ENCODE data around the gene MYO16. TPM values are rescaled to one million over a fixed set of nuclear protein-coding genes. Genes with fewer than 3 reads are reported as not detected.

The MYO16 gene
- total RNA-seq, 1 donor from 2014 or later = not detected

GRCh38 chr13:108813587-108814170 lies 184.3 kb downstream of the MYO16 start:
- DNase-seq = no peak
- no peak overlapping the region for H3K27ac Mint-ChIP-seq
- no peak overlapping the region for H3K4me3 Mint-ChIP-seq
- intact Hi-C loops (cut with micrococcal nuclease) = no loop called here
- H3K4me1 Mint-ChIP-seq = no peaks in the 10 kb centered on the region
- no peaks in the 10 kb centered on the region for H3K9me3 Mint-ChIP-seq
- H3K36me3 Mint-ChIP-seq (ENCODE audit: low read depth) = no peaks in the 10 kb centered on the region
- H3K27me3 Mint-ChIP-seq = no peaks in the 10 kb centered on the region

DNA sequence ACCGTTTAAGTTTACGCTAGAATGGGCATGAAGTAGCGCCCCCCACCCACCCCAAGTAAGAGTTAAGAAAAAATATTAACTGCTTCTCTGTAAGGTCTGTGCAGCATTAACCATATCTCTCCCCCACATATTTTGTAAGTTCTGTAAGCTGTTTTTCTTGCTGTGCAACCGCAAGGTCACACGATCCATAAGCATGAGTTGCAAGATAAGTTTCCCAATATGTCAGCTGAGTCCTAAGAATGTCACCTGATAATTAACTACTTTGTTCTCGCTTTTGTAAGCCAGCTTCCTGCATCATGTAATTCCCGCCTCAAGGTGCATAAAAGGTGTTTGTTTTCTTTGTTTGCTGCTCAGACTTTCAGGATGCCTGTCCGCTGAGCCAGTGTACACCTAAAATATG lies 187.0 kb downstream of the MYO16 start:
- Mint-ChIP-seq H3K36me3 (ENCODE audit: low read depth) (no peaks in the 10 kb centered on the region), H3K4me3 (no peak overlapping the region), H3K27ac (no peak overlapping the region), H3K4me1 (no peaks in the 10 kb centered on the region), H3K27me3 (no peaks in the 10 kb centered on the region), H3K9me3 (no peaks in the 10 kb centered on the region)
- no peak for DNase-seq
- intact Hi-C loops (cut with micrococcal nuclease) = no loop called here

- Mint-ChIP-seq H3K36me3 (ENCODE audit: low read depth) (no peaks in the 10 kb centered on the region), H3K4me3 (no peak overlapping the region), H3K27me3 (no peaks in the 10 kb centered on the region), H3K27ac (no peak overlapping the region), H3K9me3 (no peaks in the 10 kb centered on the region), H3K4me1 (no peaks in the 10 kb centered on the region)
- no peak for DNase-seq
- intact Hi-C loops (cut with micrococcal nuclease) = no loop called here
Observed at GRCh38 chr13:108827646-108828045, 198.2 kb downstream of the MYO16 start.

DNA sequence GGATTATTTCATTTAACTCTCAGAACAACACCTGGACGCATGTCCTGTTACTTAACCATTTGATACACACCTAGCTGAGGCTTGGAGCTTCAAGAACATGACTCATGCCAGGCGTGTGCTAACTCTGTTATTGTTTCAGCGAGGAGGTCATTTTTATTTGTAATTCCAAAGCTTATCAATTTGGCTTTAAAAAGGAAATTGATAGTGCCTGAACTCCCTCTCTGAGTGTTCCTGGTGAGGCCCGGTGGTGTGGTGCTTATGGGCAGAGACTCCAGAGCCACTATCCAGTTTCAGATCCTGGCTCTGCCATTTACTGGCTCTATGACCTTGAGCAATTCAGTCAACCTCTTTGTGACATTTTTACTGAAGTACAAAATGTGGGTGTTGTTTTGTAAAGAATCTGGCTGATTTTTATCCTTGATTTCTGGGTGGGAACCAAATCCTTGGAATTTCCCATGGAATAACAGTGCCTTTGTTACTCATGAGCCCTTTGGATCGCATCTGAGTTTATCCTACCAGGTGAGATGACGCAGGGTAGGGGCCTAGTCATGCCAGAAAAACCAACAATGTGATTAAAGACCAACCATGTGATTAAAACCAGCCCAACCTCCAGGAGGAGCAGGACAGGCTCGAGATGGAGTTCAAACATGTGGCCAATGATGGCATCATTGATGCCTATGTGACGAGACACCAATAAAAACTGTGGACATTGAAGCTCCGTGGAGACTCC lies 198.8 kb downstream of the MYO16 start:
- H3K27ac Mint-ChIP-seq = no peak overlapping the region
- no peaks in the 10 kb centered on the region for H3K27me3 Mint-ChIP-seq
- H3K4me1 Mint-ChIP-seq = no peaks in the 10 kb centered on the region
- H3K9me3 Mint-ChIP-seq = no peaks in the 10 kb centered on the region
- intact Hi-C loops (cut with micrococcal nuclease) = no loop called here
- H3K36me3 Mint-ChIP-seq (ENCODE audit: low read depth) = no peaks in the 10 kb centered on the region
- DNase-seq = no peak
- H3K4me3 Mint-ChIP-seq = no peak overlapping the region

GRCh38 chr13:108830916-108831315 lies 201.5 kb downstream of the MYO16 start:
- no peak overlapping the region for H3K27ac Mint-ChIP-seq
- H3K4me1 Mint-ChIP-seq = no peaks in the 10 kb centered on the region
- intact Hi-C loops (cut with micrococcal nuclease) = no loop called here
- no peaks in the 10 kb centered on the region for H3K27me3 Mint-ChIP-seq
- no peaks in the 10 kb centered on the region for H3K9me3 Mint-ChIP-seq
- no peak for DNase-seq
- H3K4me3 Mint-ChIP-seq = no peak overlapping the region
- H3K36me3 Mint-ChIP-seq (ENCODE audit: low read depth) = no peaks in the 10 kb centered on the region

DNA sequence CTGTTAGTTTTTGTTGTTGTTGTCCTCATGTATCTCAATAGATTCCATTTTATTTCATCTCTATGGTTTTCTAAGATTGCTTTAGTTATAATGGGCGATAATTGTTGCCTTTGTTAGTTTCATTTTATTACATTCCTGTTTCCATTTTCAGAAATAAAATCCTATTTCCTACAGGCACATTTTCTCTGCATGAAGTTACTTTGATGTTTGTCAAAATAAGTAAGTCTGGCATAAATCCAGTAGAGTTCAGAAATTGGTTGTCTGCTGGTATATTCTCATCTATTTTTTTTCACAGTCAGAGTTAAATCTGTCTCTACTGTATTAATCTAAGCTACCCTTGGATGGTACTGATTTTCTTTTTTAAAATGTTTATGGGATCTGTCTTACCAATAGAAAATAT lies 204.1 kb downstream of the MYO16 start:
- Mint-ChIP-seq H3K4me3 (no peak overlapping the region), H3K9me3 (no peaks in the 10 kb centered on the region), H3K36me3 (ENCODE audit: low read depth) (no peaks in the 10 kb centered on the region), H3K27me3 (no peaks in the 10 kb centered on the region), H3K4me1 (no peaks in the 10 kb centered on the region), H3K27ac (no peak overlapping the region)
- DNase-seq = no peak
- intact Hi-C loops (cut with micrococcal nuclease) = no loop called here

DNA sequence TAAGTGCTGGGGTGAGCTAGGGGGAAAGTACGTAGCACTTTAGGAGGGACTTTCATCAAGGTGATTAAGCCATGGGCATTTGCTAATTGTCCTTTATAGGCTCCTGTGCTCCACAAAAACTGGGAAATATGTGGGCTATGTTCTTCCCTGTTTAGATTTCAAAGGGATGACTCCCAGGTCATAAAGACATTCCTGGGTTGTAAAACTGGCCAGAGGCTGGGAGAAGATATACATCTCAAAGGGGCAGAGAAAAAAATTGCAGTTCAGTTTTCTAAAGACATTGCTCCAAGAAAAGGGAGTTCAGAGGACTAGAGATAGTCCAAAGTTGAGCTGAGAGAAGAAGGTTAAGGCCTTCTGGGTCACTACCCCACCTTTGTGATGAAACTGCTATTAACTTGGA lies 204.8 kb downstream of the MYO16 start:
- no peaks in the 10 kb centered on the region for H3K27me3 Mint-ChIP-seq
- no peaks in the 10 kb centered on the region for H3K9me3 Mint-ChIP-seq
- no peak overlapping the region for H3K4me3 Mint-ChIP-seq
- H3K4me1 Mint-ChIP-seq = no peaks in the 10 kb centered on the region
- H3K36me3 Mint-ChIP-seq (ENCODE audit: low read depth) = no peaks in the 10 kb centered on the region
- no peak overlapping the region for H3K27ac Mint-ChIP-seq
- no peak for DNase-seq
- intact Hi-C loops (cut with micrococcal nuclease) = no loop called here

- no peak overlapping the region for H3K4me3 Mint-ChIP-seq
- intact Hi-C loops (cut with micrococcal nuclease) = no loop called here
- no peaks in the 10 kb centered on the region for H3K9me3 Mint-ChIP-seq
- H3K27ac Mint-ChIP-seq = no peak overlapping the region
- no peaks in the 10 kb centered on the region for H3K36me3 Mint-ChIP-seq (ENCODE audit: low read depth)
- no peak for DNase-seq
- H3K27me3 Mint-ChIP-seq = no peaks in the 10 kb centered on the region
- H3K4me1 Mint-ChIP-seq = no peaks in the 10 kb centered on the region
Observed at GRCh38 chr13:108835083-108835482, 205.7 kb downstream of the MYO16 start.

- intact Hi-C loops (cut with micrococcal nuclease) = no loop called here
- Mint-ChIP-seq H3K36me3 (ENCODE audit: low read depth) (no peaks in the 10 kb centered on the region), H3K27me3 (peaks cover 2% of the 10 kb centered on the region), H3K4me1 (no peaks in the 10 kb centered on the region), H3K27ac (no peak overlapping the region), H3K4me3 (no peak overlapping the region), H3K9me3 (no peaks in the 10 kb centered on the region)
- DNase-seq = no peak
Observed at GRCh38 chr13:108850691-108851090, 221.3 kb downstream of the MYO16 start.

DNA sequence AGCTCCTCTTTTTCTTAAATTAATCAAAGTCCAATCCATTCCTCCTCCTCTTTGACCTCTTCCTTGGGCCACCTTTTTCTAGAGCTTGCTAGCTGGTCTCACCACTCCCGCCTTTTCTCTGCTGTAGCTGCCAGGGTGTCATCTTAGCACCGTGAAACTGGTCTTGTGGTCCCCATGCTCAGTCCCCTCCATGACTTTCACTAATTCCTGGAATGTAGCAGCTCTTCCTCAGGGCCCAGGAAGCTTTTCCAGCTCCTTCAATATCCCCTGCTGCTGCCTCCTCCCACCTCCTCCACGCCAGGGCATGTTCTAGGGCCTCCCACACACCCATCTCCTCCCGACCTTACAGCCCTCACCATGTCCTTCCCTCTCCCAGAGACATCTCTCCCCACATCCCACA lies 222.2 kb downstream of the MYO16 start:
- H3K27me3 Mint-ChIP-seq = peaks cover 2% of the 10 kb centered on the region
- H3K36me3 Mint-ChIP-seq (ENCODE audit: low read depth) = no peaks in the 10 kb centered on the region
- no peak for DNase-seq
- no peak overlapping the region for H3K4me3 Mint-ChIP-seq
- H3K27ac Mint-ChIP-seq = no peak overlapping the region
- intact Hi-C loops (cut with micrococcal nuclease) = no loop called here
- H3K9me3 Mint-ChIP-seq = no peaks in the 10 kb centered on the region
- H3K4me1 Mint-ChIP-seq = no peaks in the 10 kb centered on the region

- Mint-ChIP-seq H3K4me3 (no peak overlapping the region), H3K9me3 (no peaks in the 10 kb centered on the region), H3K36me3 (ENCODE audit: low read depth) (no peaks in the 10 kb centered on the region), H3K27me3 (peaks cover 2% of the 10 kb centered on the region), H3K27ac (no peak overlapping the region), H3K4me1 (no peaks in the 10 kb centered on the region)
- no peak for DNase-seq
- intact Hi-C loops (cut with micrococcal nuclease) = no loop called here
Observed at GRCh38 chr13:108853031-108853430, 223.6 kb downstream of the MYO16 start.

- no peaks in the 10 kb centered on the region for H3K4me1 Mint-ChIP-seq
- DNase-seq = no peak
- no peaks in the 10 kb centered on the region for H3K27me3 Mint-ChIP-seq
- H3K27ac Mint-ChIP-seq = no peak overlapping the region
- H3K36me3 Mint-ChIP-seq (ENCODE audit: low read depth) = no peaks in the 10 kb centered on the region
- no peak overlapping the region for H3K4me3 Mint-ChIP-seq
- intact Hi-C loops (cut with micrococcal nuclease) = no loop called here
- no peaks in the 10 kb centered on the region for H3K9me3 Mint-ChIP-seq
Observed at GRCh38 chr13:108855737-108856387, 226.5 kb downstream of the MYO16 start.

DNA sequence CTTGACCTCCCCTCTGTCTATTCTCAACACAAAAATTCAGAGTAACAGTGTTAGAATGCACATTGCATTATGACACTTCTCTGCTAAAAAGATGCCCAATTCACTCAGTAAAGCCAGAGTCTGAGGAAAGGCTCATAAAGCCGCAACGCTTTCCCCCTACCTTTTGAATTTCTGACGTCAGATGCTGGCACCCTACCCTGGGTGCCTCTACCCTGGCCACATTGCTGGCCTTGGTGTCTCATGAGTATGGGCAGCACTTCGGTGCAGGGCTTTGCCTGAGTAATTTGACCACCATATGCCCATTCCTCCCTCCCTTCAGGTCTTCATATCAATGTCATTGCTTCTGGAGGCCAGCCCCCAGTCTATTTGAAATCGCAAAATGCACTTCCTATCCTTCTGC lies 229.3 kb downstream of the MYO16 start:
- Mint-ChIP-seq H3K4me3 (no peak overlapping the region), H3K27me3 (no peaks in the 10 kb centered on the region), H3K9me3 (no peaks in the 10 kb centered on the region), H3K4me1 (no peaks in the 10 kb centered on the region), H3K27ac (no peak overlapping the region), H3K36me3 (ENCODE audit: low read depth) (no peaks in the 10 kb centered on the region)
- DNase-seq = no peak
- intact Hi-C loops (cut with micrococcal nuclease) = no loop called here

DNA sequence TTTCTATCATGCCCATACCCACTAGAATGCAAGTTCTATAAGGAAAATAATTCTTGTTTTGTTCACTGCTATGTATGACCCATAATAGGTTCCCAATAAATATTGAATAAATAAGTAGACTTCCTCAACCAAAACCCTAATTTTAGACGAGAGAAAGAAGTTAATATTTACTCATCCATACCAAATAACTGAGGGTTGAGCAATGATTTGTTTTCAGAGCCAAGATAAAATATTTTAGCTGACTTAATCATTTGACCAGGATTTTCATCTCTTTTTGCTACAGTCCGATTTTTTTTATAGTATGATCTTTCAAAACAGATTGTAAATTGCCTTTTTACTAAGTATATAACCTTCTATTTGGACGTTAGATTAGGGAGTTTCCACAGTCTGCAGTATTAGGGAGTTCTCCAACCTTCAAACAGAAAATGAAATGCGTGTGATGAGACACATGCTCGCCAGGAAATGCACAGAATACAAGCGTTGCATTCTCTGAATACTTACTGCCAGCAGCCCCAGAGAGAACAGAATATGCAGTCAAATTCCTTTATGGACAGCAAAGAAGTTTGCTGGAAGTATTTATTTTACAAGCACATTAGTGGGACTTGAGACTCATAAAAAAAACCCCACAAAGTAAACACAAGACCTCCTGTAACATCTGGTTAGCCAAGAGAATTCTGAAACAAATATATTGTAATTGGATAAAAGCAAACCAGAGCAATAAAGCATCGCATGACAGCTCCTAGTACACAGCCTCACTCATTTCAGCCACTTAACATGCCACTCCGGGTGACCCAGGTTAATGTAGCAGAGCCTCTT lies 230.0 kb downstream of the MYO16 start:
- no peaks in the 10 kb centered on the region for H3K36me3 Mint-ChIP-seq (ENCODE audit: low read depth)
- H3K9me3 Mint-ChIP-seq = no peaks in the 10 kb centered on the region
- no peak for DNase-seq
- H3K27me3 Mint-ChIP-seq = no peaks in the 10 kb centered on the region
- intact Hi-C loops (cut with micrococcal nuclease) = no loop called here
- no peak overlapping the region for H3K27ac Mint-ChIP-seq
- no peaks in the 10 kb centered on the region for H3K4me1 Mint-ChIP-seq
- no peak overlapping the region for H3K4me3 Mint-ChIP-seq

All from activated CD4-positive, alpha-beta T cell treated with anti-CD3 and anti-CD28 coated beads, Interleukin-2, amount 10 ng/mL, durations not matched to agents 24 days and 14 days (primary cell).